ENCODE data around the gene RSPH6A. TPM values are rescaled to one million over a fixed set of nuclear protein-coding genes. Genes with fewer than 3 reads are reported as not detected.
"Not testable (repeated sequence)": the region's sequence is repeated elsewhere in the genome, so short reads cannot be mapped to it uniquely, and the experiment has no call there.

The RSPH6A gene
- total RNA-seq, 1 experiment from 2014 or later, result 0.55 TPM

DNA sequence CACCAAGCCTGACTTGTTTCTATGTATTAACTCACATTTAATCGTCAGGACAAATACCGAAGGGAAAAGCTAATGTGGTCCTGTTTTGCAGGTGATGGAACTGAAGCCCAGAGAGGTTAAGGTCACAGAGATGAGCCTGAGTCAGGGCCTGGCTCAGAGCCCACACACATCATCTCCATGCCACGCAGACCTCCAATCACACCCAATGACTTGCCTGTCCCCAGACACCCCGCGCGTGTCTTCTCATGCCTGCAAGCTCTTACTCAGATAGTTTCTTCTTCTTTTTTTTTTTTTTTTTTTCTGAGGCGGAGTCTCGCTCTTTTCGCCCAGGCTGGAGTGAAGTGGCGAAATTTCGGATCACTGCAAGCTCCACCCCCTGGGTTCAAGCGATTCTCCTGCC is 62.5 kb downstream of the RSPH6A start:
- no peak overlapping the region for H3K4me2 ChIP-seq (ENCODE audit: insufficient read depth, insufficient read length, low read length)
- H3K79me2 ChIP-seq (ENCODE audit: insufficient read depth, low read length), result no peaks in the 10 kb centered on the region
- H3K9me3 Mint-ChIP-seq, result no peaks in the 10 kb centered on the region

DNA sequence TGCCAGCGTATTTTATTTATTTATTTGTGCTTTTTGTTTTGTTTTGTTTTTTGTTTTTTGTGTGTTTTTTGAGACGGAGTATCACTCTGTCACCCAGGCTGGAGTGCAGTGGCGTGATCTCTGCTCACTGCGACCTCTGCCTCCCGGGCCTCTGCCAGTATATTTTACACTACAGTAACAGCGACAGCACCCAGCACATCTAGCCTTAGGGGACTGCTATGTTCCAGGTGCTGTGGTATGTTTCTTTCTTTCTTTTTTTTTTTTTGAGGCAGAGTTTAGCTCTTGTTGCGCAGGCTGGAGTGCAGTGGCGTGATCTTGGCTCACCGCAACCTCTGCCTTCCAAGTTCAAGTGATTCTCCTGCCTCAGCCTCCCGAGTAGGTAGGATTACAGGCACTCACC is 63.6 kb downstream of the RSPH6A start:
- not testable (repeated sequence) for H3K36me3 Mint-ChIP-seq (ENCODE audit: insufficient read depth in 1 of 3, low read depth in 3 of 3); H2AK5ac ChIP-seq (ENCODE audit: insufficient read length, low read length); H3K23ac ChIP-seq (ENCODE audit: insufficient read length, low read depth, low read length); H2BK20ac ChIP-seq (ENCODE audit: low read depth, low read length, poor library complexity, severe bottlenecking); H3K79me2 ChIP-seq (ENCODE audit: insufficient read depth, low read length); H3K23me2 ChIP-seq (ENCODE audit: insufficient read length, low read depth, low read length, poor library complexity, severe bottlenecking); H3K9me3 Mint-ChIP-seq; H3T11ph ChIP-seq (ENCODE audit: low read length); H2BK120ac ChIP-seq (ENCODE audit: low read depth, low read length, poor library complexity, severe bottlenecking); H3K4me3 Mint-ChIP-seq; H3K27me3 ChIP-seq (ENCODE audit: insufficient read depth, low read length); H3K27ac ChIP-seq (ENCODE audit: insufficient read length, low read depth, low read length); H2BK12ac ChIP-seq (ENCODE audit: insufficient read length, low read depth, low read length); H3K18ac ChIP-seq (ENCODE audit: insufficient read length, low read depth, low read length); H3K14ac ChIP-seq (ENCODE audit: insufficient read depth, low read length); H3K56ac ChIP-seq (ENCODE audit: insufficient read length, low read depth, low read length); H3K79me1 ChIP-seq (ENCODE audit: insufficient read depth, low read depth, low read length, poor library complexity, severe bottlenecking); H3K4me1 Mint-ChIP-seq; H3K4ac ChIP-seq (ENCODE audit: low read depth, low read length); DNase-seq; H4K5ac ChIP-seq (ENCODE audit: insufficient read length, low read depth, low read length); H4K8ac ChIP-seq (replicated peaks; ENCODE audit: insufficient read length, low read depth, low read length); H2AFZ ChIP-seq (ENCODE audit: low read length); H4K91ac ChIP-seq (ENCODE audit: insufficient read length, low read depth, low read length); H3K9me3 ChIP-seq (ENCODE audit: control insufficient read depth, low read depth, low read length); H4K20me1 ChIP-seq (ENCODE audit: control insufficient read depth, insufficient read depth, insufficient read length); H3K4me2 ChIP-seq (ENCODE audit: insufficient read depth, insufficient read length, low read length); H2BK5ac ChIP-seq (ENCODE audit: insufficient read length, low read length); H3K9ac ChIP-seq (ENCODE audit: extremely low read depth, insufficient read length, low read length); H2BK15ac ChIP-seq (ENCODE audit: low read depth, low read length); H3K4me1 ChIP-seq (ENCODE audit: insufficient read depth, low read length)
- WGBS (ENCODE audit: extremely low coverage, insufficient read length, low lambda C conversion rate), result no CpG with 5 or more reads among the region's 10 CpGs
- Mint-ChIP-seq H3K27ac (peak overlapping the region in 1 of 3 experiments; percentile 75; a peak in 1 of 7 replicates), H3K27me3 (ENCODE audit: low read depth) (peaks cover 13% of the 10 kb centered on the region)

More for the DNA sequence above, 62.5 kb downstream of the RSPH6A start:
- Mint-ChIP-seq H3K27me3 (ENCODE audit: low read depth) (peaks cover 14% of the 10 kb centered on the region), H3K27ac (peak overlapping the region in 1 of 3 experiments; percentile 24; a peak in 1 of 7 replicates), H3K36me3 (ENCODE audit: insufficient read depth in 1 of 3, low read depth in 3 of 3) (no peaks in the 10 kb centered on the region), H3K4me1 (peaks cover 3 to 6% of the 10 kb centered on the region in 2 experiments; a peak in 3 of 4 replicates), H3K4me3 (no peak overlapping the region)
- H2BK15ac ChIP-seq (ENCODE audit: low read depth, low read length), result no peak overlapping the region
- H3K23ac ChIP-seq (ENCODE audit: insufficient read length, low read depth, low read length), result no peak overlapping the region
- H3K27ac ChIP-seq (ENCODE audit: insufficient read length, low read depth, low read length), result no peak overlapping the region
- H2BK20ac ChIP-seq (ENCODE audit: low read depth, low read length, poor library complexity, severe bottlenecking), result no peak overlapping the region
- H3K18ac ChIP-seq (ENCODE audit: insufficient read length, low read depth, low read length), result no peak overlapping the region
- no peak overlapping the region for H2BK120ac ChIP-seq (ENCODE audit: low read depth, low read length, poor library complexity, severe bottlenecking)
- no peak overlapping the region for H3T11ph ChIP-seq (ENCODE audit: low read length)
- no peak overlapping the region for H4K8ac ChIP-seq (replicated peaks; ENCODE audit: insufficient read length, low read depth, low read length)
- DNase-seq, result no peak
- H2AFZ ChIP-seq (ENCODE audit: low read length), result no peak overlapping the region
- no peaks in the 10 kb centered on the region for H3K79me1 ChIP-seq (ENCODE audit: insufficient read depth, low read depth, low read length, poor library complexity, severe bottlenecking)
- no peak overlapping the region for H4K91ac ChIP-seq (ENCODE audit: insufficient read length, low read depth, low read length)
- WGBS (ENCODE audit: extremely low coverage, insufficient read length, low lambda C conversion rate), result no CpG with 5 or more reads among the region's 12 CpGs
- no peak overlapping the region for H2BK5ac ChIP-seq (ENCODE audit: insufficient read length, low read length)
- H3K14ac ChIP-seq (ENCODE audit: insufficient read depth, low read length), result no peak overlapping the region
- H4K5ac ChIP-seq (ENCODE audit: insufficient read length, low read depth, low read length), result no peak overlapping the region
- H3K4ac ChIP-seq (ENCODE audit: low read depth, low read length), result no peak overlapping the region
- TF ChIP-seq, protein P1, sequence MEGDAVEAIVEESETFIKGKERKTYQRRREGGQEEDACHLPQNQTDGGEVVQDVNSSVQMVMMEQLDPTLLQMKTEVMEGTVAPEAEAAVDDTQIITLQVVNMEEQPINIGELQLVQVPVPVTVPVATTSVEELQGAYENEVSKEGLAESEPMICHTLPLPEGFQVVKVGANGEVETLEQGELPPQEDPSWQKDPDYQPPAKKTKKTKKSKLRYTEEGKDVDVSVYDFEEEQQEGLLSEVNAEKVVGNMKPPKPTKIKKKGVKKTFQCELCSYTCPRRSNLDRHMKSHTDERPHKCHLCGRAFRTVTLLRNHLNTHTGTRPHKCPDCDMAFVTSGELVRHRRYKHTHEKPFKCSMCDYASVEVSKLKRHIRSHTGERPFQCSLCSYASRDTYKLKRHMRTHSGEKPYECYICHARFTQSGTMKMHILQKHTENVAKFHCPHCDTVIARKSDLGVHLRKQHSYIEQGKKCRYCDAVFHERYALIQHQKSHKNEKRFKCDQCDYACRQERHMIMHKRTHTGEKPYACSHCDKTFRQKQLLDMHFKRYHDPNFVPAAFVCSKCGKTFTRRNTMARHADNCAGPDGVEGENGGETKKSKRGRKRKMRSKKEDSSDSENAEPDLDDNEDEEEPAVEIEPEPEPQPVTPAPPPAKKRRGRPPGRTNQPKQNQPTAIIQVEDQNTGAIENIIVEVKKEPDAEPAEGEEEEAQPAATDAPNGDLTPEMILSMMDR (conservative IDR thresholded peaks at IDR 0.05), result no peak
- no peak overlapping the region for H2AK5ac ChIP-seq (ENCODE audit: insufficient read length, low read length)
- no peak overlapping the region for H2BK12ac ChIP-seq (ENCODE audit: insufficient read length, low read depth, low read length)
- no peak overlapping the region for H3K56ac ChIP-seq (ENCODE audit: insufficient read length, low read depth, low read length)
- no peaks in the 10 kb centered on the region for H3K23me2 ChIP-seq (ENCODE audit: insufficient read length, low read depth, low read length, poor library complexity, severe bottlenecking)
- no peaks in the 10 kb centered on the region for H3K4me1 ChIP-seq (ENCODE audit: insufficient read depth, low read length)
- H3K9ac ChIP-seq (ENCODE audit: extremely low read depth, insufficient read length, low read length), result no peak overlapping the region
- H3K27me3 ChIP-seq (ENCODE audit: insufficient read depth, low read length), result no peaks in the 10 kb centered on the region
- H3K9me3 ChIP-seq (ENCODE audit: control insufficient read depth, low read depth, low read length), result no peaks in the 10 kb centered on the region
- no peaks in the 10 kb centered on the region for H4K20me1 ChIP-seq (ENCODE audit: control insufficient read depth, insufficient read depth, insufficient read length)

All from H9 (cell line).